ENCODE results near the gene OPN1SW. TPM values are rescaled to one million over a fixed set of nuclear protein-coding genes. Genes with fewer than 3 reads are reported as not detected.

Gene OPN1SW
- total RNA-seq, 2 experiments from 2014 or later = not detected

GRCh38 chr7:128793181-128793547 lies 17.6 kb upstream of the OPN1SW start:
- H3K36me3 Mint-ChIP-seq (ENCODE audit: low read depth) = peaks cover 4% of the 10 kb centered on the region
- no peaks in the 10 kb centered on the region for H3K9me3 ChIP-seq (ENCODE audit: control insufficient read depth in 1 of 2, insufficient read depth in 1 of 2, low read length in 2 of 2)
- no peak overlapping the region for H3K27ac Mint-ChIP-seq
- intact Hi-C loops (cut with DNase I, micrococcal nuclease) = loop anchor here in 1 of 2 experiments (5.0 kb wide), 1 partner anchor 89 kb away; no protein-coding TSS in a partner anchor
- peaks cover 6% of the 10 kb centered on the region for H3K4me1 Mint-ChIP-seq (ENCODE audit: low read depth)
- H3K4me1 ChIP-seq (ENCODE audit: insufficient read depth, low read length) = peaks cover 22% of the 10 kb centered on the region
- H3K4me3 Mint-ChIP-seq = peak overlapping the region; percentile 86
- ATAC-seq (ENCODE audit: poor library complexity) = no peak
- no peaks in the 10 kb centered on the region for H3K36me3 ChIP-seq (ENCODE audit: insufficient read depth, low read length)
- TF ChIP-seq, protein P1, sequence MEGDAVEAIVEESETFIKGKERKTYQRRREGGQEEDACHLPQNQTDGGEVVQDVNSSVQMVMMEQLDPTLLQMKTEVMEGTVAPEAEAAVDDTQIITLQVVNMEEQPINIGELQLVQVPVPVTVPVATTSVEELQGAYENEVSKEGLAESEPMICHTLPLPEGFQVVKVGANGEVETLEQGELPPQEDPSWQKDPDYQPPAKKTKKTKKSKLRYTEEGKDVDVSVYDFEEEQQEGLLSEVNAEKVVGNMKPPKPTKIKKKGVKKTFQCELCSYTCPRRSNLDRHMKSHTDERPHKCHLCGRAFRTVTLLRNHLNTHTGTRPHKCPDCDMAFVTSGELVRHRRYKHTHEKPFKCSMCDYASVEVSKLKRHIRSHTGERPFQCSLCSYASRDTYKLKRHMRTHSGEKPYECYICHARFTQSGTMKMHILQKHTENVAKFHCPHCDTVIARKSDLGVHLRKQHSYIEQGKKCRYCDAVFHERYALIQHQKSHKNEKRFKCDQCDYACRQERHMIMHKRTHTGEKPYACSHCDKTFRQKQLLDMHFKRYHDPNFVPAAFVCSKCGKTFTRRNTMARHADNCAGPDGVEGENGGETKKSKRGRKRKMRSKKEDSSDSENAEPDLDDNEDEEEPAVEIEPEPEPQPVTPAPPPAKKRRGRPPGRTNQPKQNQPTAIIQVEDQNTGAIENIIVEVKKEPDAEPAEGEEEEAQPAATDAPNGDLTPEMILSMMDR (IDR thresholded peaks at IDR 0.05) = no peak
- H3K27me3 Mint-ChIP-seq = no peaks in the 10 kb centered on the region
- H3K27ac ChIP-seq (ENCODE audit: low read depth in 1 of 2, low read length in 2 of 2) = no peak overlapping the region
- no peak overlapping the region for H3K4me3 ChIP-seq (ENCODE audit: low read length)
- ChIA-PET POLR2A (no interaction called here), CTCF (no interaction called here)
- H3K9me3 Mint-ChIP-seq = no peaks in the 10 kb centered on the region
- H3K27me3 ChIP-seq (ENCODE audit: control insufficient read depth in 1 of 2, insufficient read depth in 2 of 2, low read length in 2 of 2) = no peaks in the 10 kb centered on the region
- DNase-seq = no peak

GRCh38 chr7:128792471-128793180 lies 17.0 kb upstream of the OPN1SW start:
- DNase-seq (no peak), ATAC-seq (ENCODE audit: poor library complexity) (no peak)
- H3K27ac ChIP-seq (ENCODE audit: low read depth in 1 of 2, low read length in 2 of 2) = no peak overlapping the region
- H3K9me3 ChIP-seq (ENCODE audit: control insufficient read depth in 1 of 2, insufficient read depth in 1 of 2, low read length in 2 of 2) = no peaks in the 10 kb centered on the region
- peaks cover 4% of the 10 kb centered on the region for H3K36me3 Mint-ChIP-seq (ENCODE audit: low read depth)
- intact Hi-C loops (cut with DNase I, micrococcal nuclease) = loop anchor here in 1 of 2 experiments (5.0 kb wide), 1 partner anchor 90 kb away; no protein-coding TSS in a partner anchor
- TF ChIP-seq, protein P1 (IDR thresholded peaks at IDR 0.05) = no peak
- H3K4me3 ChIP-seq (ENCODE audit: low read length) = no peak overlapping the region
- no peaks in the 10 kb centered on the region for H3K36me3 ChIP-seq (ENCODE audit: insufficient read depth, low read length)
- peak overlapping the region; percentile 86 for H3K4me3 Mint-ChIP-seq
- H3K27me3 Mint-ChIP-seq = no peaks in the 10 kb centered on the region
- H3K27me3 ChIP-seq (ENCODE audit: control insufficient read depth in 1 of 2, insufficient read depth in 2 of 2, low read length in 2 of 2) = no peaks in the 10 kb centered on the region
- peaks cover 22% of the 10 kb centered on the region for H3K4me1 ChIP-seq (ENCODE audit: insufficient read depth, low read length)
- CTCF ChIA-PET = no interaction called here
- POLR2A ChIA-PET = no interaction called here
- peaks cover 6% of the 10 kb centered on the region for H3K4me1 Mint-ChIP-seq (ENCODE audit: low read depth)
- no peak overlapping the region for H3K27ac Mint-ChIP-seq
- H3K9me3 Mint-ChIP-seq = no peaks in the 10 kb centered on the region

DNA sequence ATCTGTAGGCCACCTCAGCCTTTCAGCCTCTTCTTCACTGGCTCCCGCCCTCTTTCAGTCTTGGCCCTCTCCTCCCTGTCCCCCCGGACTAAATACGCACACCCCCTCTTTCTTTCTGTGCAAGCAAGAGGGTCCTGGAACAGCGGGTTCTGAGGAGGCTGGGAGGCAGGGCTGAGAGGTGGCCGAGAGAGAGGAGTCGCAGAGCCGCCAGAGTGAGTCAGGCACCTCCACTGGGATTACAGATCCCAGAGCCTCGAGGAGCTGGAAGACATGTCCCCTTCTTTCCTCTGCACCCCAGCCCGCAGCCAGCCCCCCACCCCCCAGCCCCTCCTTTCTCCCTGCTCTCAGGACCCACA lies 16.4 kb upstream of the OPN1SW start:
- no peaks in the 10 kb centered on the region for H3K9me3 Mint-ChIP-seq
- H3K9me3 ChIP-seq (ENCODE audit: control insufficient read depth in 1 of 2, insufficient read depth in 1 of 2, low read length in 2 of 2) = no peaks in the 10 kb centered on the region
- CTCF ChIA-PET = no interaction called here

More for the DNA sequence above, 16.4 kb upstream of the OPN1SW start:
- Histone ChIP-seq H3K4me1 (ENCODE audit: insufficient read depth, low read length) (peaks cover 22% of the 10 kb centered on the region), H3K27me3 (ENCODE audit: control insufficient read depth in 1 of 2, insufficient read depth in 2 of 2, low read length in 2 of 2) (no peaks in the 10 kb centered on the region), H3K36me3 (ENCODE audit: insufficient read depth, low read length) (no peaks in the 10 kb centered on the region), H3K4me3 (ENCODE audit: low read length) (peak overlapping the region; percentile 79), H3K27ac (ENCODE audit: low read depth in 1 of 2, low read length in 2 of 2) (no peak overlapping the region)
- ATAC-seq (ENCODE audit: poor library complexity) = no peak
- POLR2A ChIA-PET = no interaction called here
- DNase-seq = no peak
- peaks cover 4% of the 10 kb centered on the region for H3K36me3 Mint-ChIP-seq (ENCODE audit: low read depth)
- TF ChIP-seq, protein P1 (IDR thresholded peaks at IDR 0.05) = no peak
- peaks cover 6% of the 10 kb centered on the region for H3K4me1 Mint-ChIP-seq (ENCODE audit: low read depth)
- intact Hi-C loops (cut with DNase I, micrococcal nuclease) = loop anchor here (1.0 to 5.0 kb wide), 3 partner anchors 53 to 90 kb away; partner anchors contain the start of genes ATP6V1F (in 1 of the 2) and CALU (in 1 of the 2)
- H3K27me3 Mint-ChIP-seq = no peaks in the 10 kb centered on the region
- no peak overlapping the region for H3K27ac Mint-ChIP-seq
- H3K4me3 Mint-ChIP-seq = peak overlapping the region; percentile 88

Data from CD4-positive, alpha-beta T cell (primary cell).